ENCODE data around the gene ZSWIM7.

DNA sequence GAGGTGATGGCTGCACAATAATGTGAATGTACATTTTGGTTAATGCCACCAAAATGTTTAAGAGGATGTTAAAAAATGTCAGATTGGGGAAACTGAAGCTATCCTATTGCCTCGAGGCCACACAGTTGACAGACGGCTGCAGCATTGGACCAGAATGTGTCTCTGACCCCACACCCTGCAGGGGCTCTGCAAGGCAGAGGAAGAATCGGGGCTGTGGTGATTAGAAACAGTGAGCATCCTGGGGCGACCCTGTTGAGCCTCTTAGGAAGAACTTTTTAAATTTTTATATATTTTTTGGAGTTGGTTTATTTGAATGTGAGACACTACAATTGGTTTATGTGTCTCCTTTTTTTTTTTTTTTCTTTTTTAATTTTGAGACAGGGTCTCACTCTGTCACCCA is 69.6 kb downstream of the ZSWIM7 start:
- TF ChIP-seq EP300 (IDR thresholded peaks at IDR 0.05) (no peak), POLR2A (IDR thresholded peaks at IDR 0.05) (no peak)
- TF ChIP-seq, protein P1, sequence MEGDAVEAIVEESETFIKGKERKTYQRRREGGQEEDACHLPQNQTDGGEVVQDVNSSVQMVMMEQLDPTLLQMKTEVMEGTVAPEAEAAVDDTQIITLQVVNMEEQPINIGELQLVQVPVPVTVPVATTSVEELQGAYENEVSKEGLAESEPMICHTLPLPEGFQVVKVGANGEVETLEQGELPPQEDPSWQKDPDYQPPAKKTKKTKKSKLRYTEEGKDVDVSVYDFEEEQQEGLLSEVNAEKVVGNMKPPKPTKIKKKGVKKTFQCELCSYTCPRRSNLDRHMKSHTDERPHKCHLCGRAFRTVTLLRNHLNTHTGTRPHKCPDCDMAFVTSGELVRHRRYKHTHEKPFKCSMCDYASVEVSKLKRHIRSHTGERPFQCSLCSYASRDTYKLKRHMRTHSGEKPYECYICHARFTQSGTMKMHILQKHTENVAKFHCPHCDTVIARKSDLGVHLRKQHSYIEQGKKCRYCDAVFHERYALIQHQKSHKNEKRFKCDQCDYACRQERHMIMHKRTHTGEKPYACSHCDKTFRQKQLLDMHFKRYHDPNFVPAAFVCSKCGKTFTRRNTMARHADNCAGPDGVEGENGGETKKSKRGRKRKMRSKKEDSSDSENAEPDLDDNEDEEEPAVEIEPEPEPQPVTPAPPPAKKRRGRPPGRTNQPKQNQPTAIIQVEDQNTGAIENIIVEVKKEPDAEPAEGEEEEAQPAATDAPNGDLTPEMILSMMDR (IDR thresholded peaks at IDR 0.05) = no peak

Measured in suprapubic skin (tissue), 3 donors.